ENCODE measurements around the gene UQCRH. TPM values are rescaled to one million over a fixed set of nuclear protein-coding genes. Genes with fewer than 3 reads are reported as not detected.
"Not testable (repeated sequence)": the region's sequence is repeated elsewhere in the genome, so short reads cannot be mapped to it uniquely, and the experiment has no call there.

Gene UQCRH
- total RNA-seq, 2 experiments from 2014 or later, result 333 to 343 TPM

- Mint-ChIP-seq H3K27me3 (ENCODE audit: low read depth) (no peaks in the 10 kb centered on the region), H3K9me3 (ENCODE audit: insufficient read depth) (no peaks in the 10 kb centered on the region), H3K27ac (no peak overlapping the region), H3K4me3 (no peak overlapping the region), H3K4me1 (ENCODE audit: low read depth) (no peaks in the 10 kb centered on the region), H3K36me3 (ENCODE audit: low read depth) (peaks cover 35% of the 10 kb centered on the region)
- ChIA-PET CTCF (interaction anchor here (4.0 kb wide), 1 partner anchor 15 kb away, joined by 16 read pairs; no protein-coding TSS in a partner anchor), POLR2A (interaction anchor here (0.6 kb wide), 1 partner anchor 9 kb away, joined by 3 read pairs; no protein-coding TSS in a partner anchor)
- DNase-seq (no peak), ATAC-seq (no peak)
These were observed 58.7 kb downstream of the UQCRH start for GRCh38 chr1:46362158-46362557.

GRCh38 chr1:46363121-46363520 lies 59.6 kb downstream of the UQCRH start:
- ChIA-PET POLR2A (interaction anchor here (0.6 kb wide), 1 partner anchor 76 kb away, joined by 3 read pairs; no protein-coding TSS in a partner anchor), CTCF (no interaction called here)
- Mint-ChIP-seq H3K4me1 (ENCODE audit: low read depth) (no peaks in the 10 kb centered on the region), H3K9me3 (ENCODE audit: insufficient read depth) (no peaks in the 10 kb centered on the region), H3K36me3 (ENCODE audit: low read depth) (peaks cover 37% of the 10 kb centered on the region), H3K27ac (no peak overlapping the region), H3K27me3 (ENCODE audit: low read depth) (no peaks in the 10 kb centered on the region), H3K4me3 (no peak overlapping the region)
- DNase-seq, result no peak
- no peak for ATAC-seq

- ChIA-PET CTCF (interaction anchor here (1.0 kb wide), 1 partner anchor 17 kb away, joined by 5 read pairs; no protein-coding TSS in a partner anchor), POLR2A (no interaction called here)
- Mint-ChIP-seq H3K36me3 (ENCODE audit: low read depth) (peaks cover 38% of the 10 kb centered on the region), H3K27me3 (ENCODE audit: low read depth) (no peaks in the 10 kb centered on the region), H3K4me1 (ENCODE audit: low read depth) (no peaks in the 10 kb centered on the region), H3K27ac (no peak overlapping the region), H3K9me3 (ENCODE audit: insufficient read depth) (no peaks in the 10 kb centered on the region), H3K4me3 (no peak overlapping the region)
- ATAC-seq, result no peak
- DNase-seq, result no peak
These were observed 61.1 kb downstream of the UQCRH start for GRCh38 chr1:46364612-46365011.

GRCh38 chr1:46365796-46366195 lies 62.3 kb downstream of the UQCRH start:
- H3K4me1 Mint-ChIP-seq (ENCODE audit: low read depth); H3K9me3 Mint-ChIP-seq (ENCODE audit: insufficient read depth); H3K27ac Mint-ChIP-seq; ATAC-seq; H3K27me3 Mint-ChIP-seq (ENCODE audit: low read depth); DNase-seq; H3K4me3 Mint-ChIP-seq; POLR2A ChIA-PET; CTCF ChIA-PET: not testable (repeated sequence)
- peaks cover 32% of the 10 kb centered on the region for H3K36me3 Mint-ChIP-seq (ENCODE audit: low read depth)

Other genes starting within 250 kb of the UQCRH start
- gene PIK3R3, start 171.1 kb upstream of the UQCRH start, total RNA-seq, result 1 to 10 TPM; 4.8 to 5.4 TPM
- not detected for gene TSPAN1, start 128.6 kb upstream of the UQCRH start, total RNA-seq
- gene P3R3URF, start 127.2 kb upstream of the UQCRH start, total RNA-seq, result not detected
- gene POMGNT1, start 105.3 kb upstream of the UQCRH start, total RNA-seq, result 10 to 100 TPM; 25.2 to 28.4 TPM
- gene LURAP1, start 100.4 kb upstream of the UQCRH start, total RNA-seq, result not detected
- gene RAD54L, start 55.9 kb upstream of the UQCRH start, total RNA-seq, result 10 to 100 TPM; 59.3 to 63.9 TPM
- 10 to 100 TPM; 32.6 to 33.9 TPM for gene LRRC41, start 82 bp upstream of the UQCRH start, total RNA-seq
- gene NSUN4, start 37.1 kb downstream of the UQCRH start, total RNA-seq, result 10 to 100 TPM; 22.3 to 22.5 TPM
- gene FAAH, start 90.6 kb downstream of the UQCRH start, total RNA-seq, result 1 to 10 TPM; 3.6 to 3.9 TPM
- under 1 TPM in 1 of 2 experiments, not detected in 1; 0.08 TPM for gene DMBX1, start 186.1 kb downstream of the UQCRH start, total RNA-seq
- gene KNCN, start 247.9 kb downstream of the UQCRH start, total RNA-seq, result not detected

Data from activated CD8-positive, alpha-beta T cell treated with anti-CD3 and anti-CD28 coated beads, Interleukin-2, amount 10 ng/mL, durations not matched to agents 7 days and 5 days (primary cell).